NCI-H1105 (cell line): Measurements from ENCODE around the gene DKK3.

Experiments
- DNase-seq: peaks from one replicate; lab custom pipeline; 2025; lab: John Stamatoyannopoulos, UW

Gene DKK3

GRCh38 chr11:11940551-11940950 is 67.9 kb downstream of the DKK3 start:
- no peak for DNase-seq

- no peak for DNase-seq
Observed at GRCh38 chr11:11937957-11938356, 70.5 kb downstream of the DKK3 start.

GRCh38 chr11:11937433-11937832 is 71.0 kb downstream of the DKK3 start:
- no peak for DNase-seq

GRCh38 chr11:11935536-11935935 is 72.9 kb downstream of the DKK3 start:
- no peak for DNase-seq

- DNase-seq, result no peak
Observed at GRCh38 chr11:11931461-11932055, 76.9 kb downstream of the DKK3 start.

GRCh38 chr11:11929920-11930319 is 78.5 kb downstream of the DKK3 start:
- DNase-seq, result no peak

- DNase-seq, result no peak
Observed at GRCh38 chr11:11923828-11924227, 84.6 kb downstream of the DKK3 start.

- no peak for DNase-seq
Observed at GRCh38 chr11:11916981-11917399, 91.4 kb downstream of the DKK3 start.

- no peak for DNase-seq
Observed at GRCh38 chr11:11915625-11916024, 92.8 kb downstream of the DKK3 start.

GRCh38 chr11:11913395-11913794 is 95.0 kb downstream of the DKK3 start:
- DNase-seq, result no peak
